Stimulated activated CD4-positive, alpha-beta T cell treated with anti-CD3 and anti-CD28 coated beads, Interleukin-4, amount 100 ng/mL, for 48 hours (primary cell): Measurements from ENCODE around the gene TARS3.
"Not testable (repeated sequence)": the region's sequence is repeated elsewhere in the genome, so short reads cannot be mapped to it uniquely, and the experiment has no call there.

Source experiments
- DNase-seq, 2 donors: peaks; one replicate each; pipeline ENCODE4 v3.0.0-alpha.2; 2020; ENCODE audit warnings: low read depth in 2 of 2

The TARS3 gene

GRCh38 chr15:101723874-101724674 is at the start of gene TARS3:
Gene TARS3 (minus strand): TSS chr15:101724473. CDS start chr15:101724387, 86 bp downstream.
- peak; percentile 96 to 98 for DNase-seq

- DNase-seq: no peak
Measured at GRCh38 chr15:101773496-101774100, 49.3 kb upstream of the TARS3 start.

GRCh38 chr15:101772921-101773320 is 48.6 kb upstream of the TARS3 start:
- DNase-seq: no peak

GRCh38 chr15:101767083-101767640 is 42.9 kb upstream of the TARS3 start:
- DNase-seq: not testable (repeated sequence)

GRCh38 chr15:101765772-101766456 is 41.6 kb upstream of the TARS3 start:
- DNase-seq: no peak

- DNase-seq: not testable (repeated sequence)
Measured at GRCh38 chr15:101765340-101765671, 41.0 kb upstream of the TARS3 start.

GRCh38 chr15:101764669-101765339 is 40.5 kb upstream of the TARS3 start:
- DNase-seq: not testable (repeated sequence)

- DNase-seq: not testable (repeated sequence)
Measured at GRCh38 chr15:101746716-101747082, 22.4 kb upstream of the TARS3 start.

- not testable (repeated sequence) for DNase-seq
Measured at GRCh38 chr15:101734837-101735236, 10.6 kb upstream of the TARS3 start.

GRCh38 chr15:101733545-101733944 is 9.3 kb upstream of the TARS3 start:
- DNase-seq: no peak

- DNase-seq: no peak
Measured at GRCh38 chr15:101732772-101733171, 8.5 kb upstream of the TARS3 start.

GRCh38 chr15:101731746-101732145 is 7.5 kb upstream of the TARS3 start:
- DNase-seq: no peak

GRCh38 chr15:101727186-101727585 is 2.9 kb upstream of the TARS3 start:
- no peak for DNase-seq

GRCh38 chr15:101725073-101725472 is 800 bp upstream of the TARS3 start:
- no peak for DNase-seq

- no peak for DNase-seq
Measured at GRCh38 chr15:101724675-101725005, 367 bp upstream of the TARS3 start.

- peak in 1 of 2 donors; percentile 6 for DNase-seq
Measured at GRCh38 chr15:101723171-101723873, 951 bp downstream of the TARS3 start.

GRCh38 chr15:101718896-101719295 is 5.4 kb downstream of the TARS3 start:
- no peak for DNase-seq

GRCh38 chr15:101712078-101712477 is 12.2 kb downstream of the TARS3 start:
- no peak for DNase-seq

- no peak for DNase-seq
Measured at GRCh38 chr15:101710806-101711205, 13.5 kb downstream of the TARS3 start.

- DNase-seq: no peak
Measured at GRCh38 chr15:101709466-101709865, 14.8 kb downstream of the TARS3 start.

- no peak for DNase-seq
Measured at GRCh38 chr15:101707983-101708382, 16.3 kb downstream of the TARS3 start.
